ENCODE results near the gene PTPN9. TPM values are rescaled to one million over a fixed set of nuclear protein-coding genes. Genes with fewer than 3 reads are reported as not detected.
A peak's percentile ranks its signal among the peaks of the same experiment; 100 is the strongest.
"Not testable (repeated sequence)": the region's sequence is repeated elsewhere in the genome, so short reads cannot be mapped to it uniquely, and the experiment has no call there.

Gene PTPN9
- polyA plus RNA-seq, 3 donors: 39.1 to 45.9 (median 42.1) TPM

DNA sequence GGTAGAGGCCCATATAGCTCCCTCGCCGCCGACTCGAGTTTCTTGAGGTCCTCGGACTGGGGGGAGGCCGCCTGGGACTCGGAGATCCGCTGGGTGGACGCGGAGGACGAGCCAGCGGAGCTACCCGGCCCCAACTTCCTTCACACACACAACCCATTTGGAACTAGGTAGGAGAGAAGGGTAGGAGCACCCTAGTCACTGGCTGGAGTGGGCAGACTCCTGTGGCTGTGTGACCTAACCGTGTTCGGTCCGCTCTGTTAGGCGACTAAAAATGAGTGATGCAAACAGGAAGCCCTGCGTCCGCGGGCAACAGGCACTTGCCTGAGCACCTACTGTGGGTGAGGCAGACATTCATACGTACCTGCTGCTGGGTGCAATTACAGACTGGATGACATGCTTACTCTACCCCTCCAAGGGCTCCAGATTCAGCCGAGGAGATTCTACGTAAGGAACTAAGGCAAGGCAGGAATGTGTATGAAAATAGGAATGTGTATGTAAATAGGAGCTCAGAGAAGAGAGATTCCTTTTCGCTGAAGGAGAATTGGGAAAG, 123.1 kb downstream of the PTPN9 start:
- no peak for DNase-seq

- DNase-seq: peak; percentile 91
These were observed 123.6 kb downstream of the PTPN9 start for GRCh38 chr15:75455424-75455981.

DNA sequence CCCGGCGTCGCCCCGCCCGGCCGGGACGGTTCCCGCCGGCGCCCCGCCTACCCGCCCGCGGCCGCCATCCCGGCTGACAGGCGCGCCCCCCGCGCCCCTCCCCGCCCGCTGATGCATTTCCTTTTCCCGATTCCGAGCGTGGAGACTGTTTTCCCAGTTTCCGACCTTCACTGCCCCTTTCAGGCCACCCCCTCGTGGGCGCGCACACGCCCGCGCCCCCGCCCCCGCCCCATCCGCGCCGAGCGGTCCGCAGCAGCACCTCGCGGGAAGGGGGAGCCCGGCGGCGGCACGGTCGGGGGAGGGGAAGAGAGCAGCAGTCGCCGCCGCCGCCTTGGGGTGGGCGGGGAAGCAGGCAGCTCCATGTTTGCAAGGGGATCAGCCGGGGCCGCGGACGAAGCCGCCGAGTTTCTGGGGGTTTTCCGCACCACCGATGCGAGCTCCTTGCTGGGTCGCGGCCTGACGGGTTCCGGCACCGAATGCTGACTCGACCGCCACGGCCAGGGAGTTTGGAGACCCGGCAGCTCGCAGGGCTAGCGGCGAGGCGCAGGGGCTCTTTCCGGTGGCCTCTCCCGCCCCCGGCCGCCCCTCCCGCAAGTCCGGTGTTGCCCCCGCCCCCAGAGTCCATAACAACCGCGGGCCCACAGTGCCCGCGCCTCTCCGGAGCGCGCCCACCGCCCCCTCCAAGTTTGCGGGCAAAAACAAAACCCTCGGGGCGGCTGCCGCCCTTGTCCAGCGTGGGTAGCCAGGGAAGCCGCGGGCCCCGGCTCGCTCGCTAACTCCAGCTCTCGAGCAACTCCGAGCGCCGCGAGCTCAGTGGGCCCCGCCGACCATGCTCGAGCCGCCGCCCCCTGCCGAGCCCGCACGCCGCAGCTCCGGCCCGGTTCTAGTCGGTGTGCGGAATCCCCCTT, 124.4 kb downstream of the PTPN9 start:
- peak; percentile 79 for DNase-seq

DNA sequence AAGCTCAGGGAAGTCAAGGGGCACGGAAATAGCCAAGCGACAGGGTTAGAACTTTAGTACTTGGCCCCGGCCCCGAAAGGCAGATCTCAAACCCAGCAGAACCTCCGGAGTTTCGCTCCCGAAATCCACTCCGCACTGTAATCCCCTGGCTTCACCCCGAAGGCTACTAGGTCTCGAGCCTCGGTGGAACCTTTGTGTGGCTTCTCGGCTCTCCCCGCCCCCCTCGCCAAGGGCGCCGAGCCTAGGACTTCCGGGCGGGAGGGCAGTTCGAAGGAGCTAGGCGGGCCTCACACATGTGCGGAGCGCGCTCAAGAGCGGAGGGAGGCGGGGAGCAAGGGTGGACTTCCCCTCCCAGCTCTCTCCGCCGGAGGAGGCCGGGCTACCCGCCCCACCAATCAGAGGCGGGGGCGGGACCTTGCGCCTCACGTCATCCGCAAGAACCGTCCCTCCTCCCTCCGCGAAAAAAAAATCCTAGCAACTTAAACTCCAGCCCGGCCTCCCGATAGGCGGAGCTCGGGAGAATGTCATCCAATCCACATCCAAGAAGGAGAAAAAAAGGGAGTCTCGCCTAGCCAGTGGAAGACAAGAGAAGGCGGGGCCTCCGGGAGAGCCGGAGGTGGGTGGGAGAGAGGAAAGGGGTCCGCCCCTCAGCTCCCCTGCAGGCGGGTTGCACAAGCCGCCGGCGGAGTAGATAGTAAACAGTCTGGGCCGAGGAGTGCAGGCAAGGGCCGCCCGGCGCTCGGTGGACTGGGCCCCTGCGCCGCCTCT, 125.2 kb downstream of the PTPN9 start:
- peak; percentile 100 for DNase-seq

- peak; percentile 49 for DNase-seq
These were observed 126.0 kb downstream of the PTPN9 start for GRCh38 chr15:75452865-75453702.

DNA sequence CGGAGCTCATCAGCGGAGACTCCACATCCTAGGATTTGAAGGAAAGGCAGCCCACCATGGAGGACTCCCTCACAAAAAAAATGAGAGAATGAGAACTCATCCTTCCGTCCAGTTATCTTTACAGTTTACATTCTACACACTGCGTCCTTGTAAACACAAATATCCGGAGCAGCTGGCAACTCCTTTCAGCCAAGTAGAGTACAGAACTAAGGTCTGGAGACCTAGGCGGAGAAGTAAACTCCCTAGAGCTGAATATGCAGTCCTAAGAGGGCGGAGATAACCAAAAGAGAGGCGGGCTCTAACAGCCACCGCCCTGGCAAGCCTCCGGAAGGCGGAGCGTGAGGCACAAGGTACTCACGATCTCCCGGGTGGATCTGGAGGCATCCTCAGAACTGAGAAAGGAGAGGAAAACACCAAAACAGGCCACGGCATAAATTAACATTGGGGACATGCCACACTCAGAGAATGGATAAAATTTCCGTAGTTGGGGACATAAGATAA, 126.7 kb downstream of the PTPN9 start:
- DNase-seq: peak; percentile 80

DNA sequence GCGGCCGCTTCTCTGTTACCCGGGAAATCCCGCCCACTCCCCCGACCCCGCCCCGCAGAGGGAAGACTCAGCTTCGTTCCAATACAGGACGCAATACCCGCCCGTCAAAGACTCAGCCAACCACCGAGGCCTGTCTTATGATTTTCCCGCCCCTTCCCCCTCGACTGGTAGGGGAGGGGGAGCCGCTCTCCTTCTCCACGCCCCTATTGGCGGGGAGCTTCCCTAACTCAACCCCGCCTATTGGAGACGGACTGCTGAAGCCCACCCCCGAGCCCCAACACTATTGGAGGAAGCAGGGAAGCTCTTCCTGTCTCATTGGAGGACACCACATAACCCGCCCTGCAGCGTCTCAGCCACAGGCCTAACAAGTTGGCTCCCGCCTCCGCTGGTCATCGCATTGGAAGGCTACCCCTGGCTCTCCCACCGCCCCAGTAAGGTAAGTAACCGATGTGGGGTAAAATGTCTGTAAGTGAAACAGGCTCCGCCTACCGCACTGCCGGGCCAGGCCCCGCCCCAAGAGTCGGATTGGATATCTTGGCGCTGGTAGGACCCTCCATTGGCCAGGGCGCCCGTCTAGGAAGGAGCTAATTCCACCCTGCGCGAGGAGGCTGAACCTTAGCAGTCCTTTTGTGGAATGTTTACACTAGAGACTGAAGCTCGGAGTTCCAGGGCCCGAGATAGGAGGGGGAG, 127.3 kb downstream of the PTPN9 start, which contains the start of gene SIN3A:
SIN3A (minus strand) TSS at position 17 of the 690 bp plus-strand sequence. CDS start 21,315 bp downstream, outside the sequence.
- peak; percentile 100 for DNase-seq

DNA sequence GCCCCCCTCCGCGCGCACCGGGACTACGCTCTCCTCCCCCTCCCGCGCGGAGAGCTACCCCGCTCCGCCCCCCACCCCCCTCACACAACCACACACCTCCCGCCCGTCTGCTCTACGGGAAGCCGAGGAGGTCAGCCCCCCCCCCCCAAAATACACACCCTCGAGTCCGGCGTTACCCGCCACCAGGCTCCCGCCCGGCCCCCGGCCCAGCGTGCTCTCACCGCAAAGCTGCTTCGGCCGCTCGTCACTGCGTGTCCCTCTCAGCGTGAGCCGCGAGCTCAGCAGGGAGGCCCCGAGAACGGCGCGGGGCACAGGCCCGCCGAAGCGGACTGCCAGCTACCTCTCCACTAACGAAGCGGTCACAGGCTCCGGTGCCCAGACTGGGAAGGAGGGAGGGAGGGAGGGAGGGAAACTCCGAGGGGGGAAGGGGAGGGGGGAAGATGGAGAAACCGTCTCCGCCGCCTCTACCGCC, 127.9 kb downstream of the PTPN9 start:
- no peak for DNase-seq

GRCh38 chr15:75450307-75451201, 128.6 kb downstream of the PTPN9 start:
- DNase-seq: peak; percentile 97

GRCh38 chr15:75449585-75450306, 129.4 kb downstream of the PTPN9 start:
- DNase-seq: no peak

GRCh38 chr15:75448171-75448570, 130.9 kb downstream of the PTPN9 start:
- not testable (repeated sequence) for DNase-seq

- DNase-seq: no peak
These were observed 133.0 kb downstream of the PTPN9 start for GRCh38 chr15:75446151-75446550.

- DNase-seq: not testable (repeated sequence)
These were observed 133.8 kb downstream of the PTPN9 start for GRCh38 chr15:75445324-75445723.

- DNase-seq: not testable (repeated sequence)
These were observed 135.1 kb downstream of the PTPN9 start for GRCh38 chr15:75443972-75444453.

- no peak for DNase-seq
These were observed 141.4 kb downstream of the PTPN9 start for GRCh38 chr15:75437721-75438120.

GRCh38 chr15:75436881-75437280, 142.2 kb downstream of the PTPN9 start:
- DNase-seq: no peak

GRCh38 chr15:75431682-75432081, 147.4 kb downstream of the PTPN9 start:
- DNase-seq: no peak

GRCh38 chr15:75431270-75431669, 147.8 kb downstream of the PTPN9 start:
- no peak for DNase-seq

Data from renal pelvis (tissue), 4 donors.